H1 (cell line): ENCODE results near the gene ARGLU1. TPM values are rescaled to one million over a fixed set of nuclear protein-coding genes. Genes with fewer than 3 reads are reported as not detected.

Source experiments
- CTCF ChIA-PET: fragments of 300-600 bp; sonication (Branson Sonifier 250); formaldehyde crosslinking; loops from one replicate; lab custom pipeline; 2021; ENCODE audit not compliant: partially characterized antibody; lab: Charles Lee
- POLR2A ChIA-PET: fragments of 300-600 bp; sonication (Branson Sonifier 250); formaldehyde crosslinking; loops from one replicate; lab custom pipeline; 2021; ENCODE audit warnings: inconsistent platforms; ENCODE audit not compliant: partially characterized antibody; lab: Charles Lee
- DNase-seq, 2 experiments: peaks; one replicate each; pipeline versions ENCODE4 v3.0.0 to v3.0.0-alpha.2; 2010 to 2022; ENCODE audit warnings: low spot score in 2 of 2, low read depth in 1 of 2, mixed read lengths in 1 of 2
- FAIRE-seq: peaks from 2 replicates; lab custom pipeline; 2011; peaks lifted over from hg19 to GRCh38; lab: Jason Lieb, UNC
- H2AFZ ChIP-seq: 2 replicates; pipeline ENCODE4 v1.8.1; 2012; ENCODE audit warnings: low read length, inconsistent platforms
- H2AK5ac ChIP-seq: 2 replicates; pipeline ENCODE4 v1.6.1; 2013; ENCODE audit warnings: low read depth, low read length
- H2BK120ac ChIP-seq: replicated peaks from 2 replicates; pipeline ENCODE3; 2013; ENCODE audit warnings: low read depth, low read length, inconsistent platforms
- H2BK12ac ChIP-seq: 2 replicates; pipeline ENCODE4 v1.6.1; 2013; ENCODE audit warnings: low read depth, low read length
- H2BK15ac ChIP-seq: 2 replicates; pipeline ENCODE4 v1.6.1; 2013; ENCODE audit warnings: low read length
- H2BK20ac ChIP-seq: 2 replicates; pipeline ENCODE4 v1.6.1; 2013; ENCODE audit warnings: low read length
- H2BK5ac ChIP-seq: 2 replicates; pipeline ENCODE4 v1.6.1; 2013; ENCODE audit warnings: low read depth, low read length
- H3K14ac ChIP-seq: 2 replicates; pipeline ENCODE4 v1.6.1; 2013; ENCODE audit warnings: inconsistent platforms; ENCODE audit not compliant: insufficient read length
- H3K18ac ChIP-seq: 2 replicates; pipeline ENCODE4 v1.6.1; 2013; ENCODE audit warnings: low read length; ENCODE audit errors: extremely low read depth
- H3K23ac ChIP-seq: 2 replicates; pipeline ENCODE4 v1.6.1; 2013; ENCODE audit warnings: inconsistent platforms; ENCODE audit not compliant: insufficient read length
- H3K23me2 ChIP-seq: 2 replicates; pipeline ENCODE4 v1.6.1; 2013; ENCODE audit warnings: low read depth, low read length
- H3K27ac ChIP-seq: 2 replicates; pipeline ENCODE4 v1.6.1; 2011; ENCODE audit warnings: low read depth, low read length, inconsistent platforms
- H3K27me3 ChIP-seq, 4 experiments: replicated peaks in 1 of 4; 1 replicate in 1 of 4; 2 replicates in 3 of 4; pipeline versions ENCODE4 v1.6.1 to v1.8.1; 2011 to 2013; ENCODE audit warnings: low read length in 3 of 4, mild to moderate bottlenecking in 3 of 4, inconsistent platforms in 2 of 4, mixed read lengths in 2 of 4, moderate library complexity in 1 of 4; ENCODE audit not compliant: control insufficient read depth in 3 of 4, insufficient read depth in 3 of 4; ENCODE audit errors: extremely low read depth in 1 of 4
- H3K36me3 ChIP-seq, 4 experiments: 2 replicates each; pipeline versions ENCODE4 v1.6.1 to v1.8.1; 2011 to 2013; ENCODE audit warnings: mild to moderate bottlenecking in 4 of 4, low read length in 3 of 4, moderate library complexity in 2 of 4, control low read depth in 1 of 4, inconsistent platforms in 1 of 4; ENCODE audit not compliant: insufficient read depth in 4 of 4, control insufficient read depth in 2 of 4
- H3K4ac ChIP-seq: replicated peaks from 2 replicates; pipeline ENCODE3; 2013; ENCODE audit warnings: low read length, low read depth, mixed read lengths, inconsistent platforms; ENCODE audit not compliant: insufficient read length
- H3K4me1 ChIP-seq, 4 experiments: replicated peaks in 1 of 4; 1 replicate in 1 of 4; 2 replicates in 3 of 4; pipeline versions ENCODE4 v1.6.1 to v1.8.1; 2011 to 2013; ENCODE audit warnings: low read length in 3 of 4, inconsistent platforms in 2 of 4, mixed read lengths in 1 of 4; ENCODE audit not compliant: insufficient read depth in 4 of 4, control insufficient read depth in 3 of 4
- H3K4me2 ChIP-seq, 2 experiments: 2 replicates each; pipeline versions ENCODE4 v1.6.1 to v1.8.1; 2011 to 2013; ENCODE audit warnings: low read depth in 2 of 2, low read length in 2 of 2, control low read depth in 1 of 2, inconsistent platforms in 1 of 2, mild to moderate bottlenecking in 1 of 2; ENCODE audit not compliant: insufficient read depth in 1 of 2
- H3K4me3 ChIP-seq, 4 experiments: fragments of 200-600, 300-600 bp in 1 of 4; sonication (generic), shearing (Covaris generic), sonication (Bioruptor Twin) in 1 of 4; 2 replicates each; pipeline versions ENCODE4 v1.5.1 to v1.8.1; 2011 to 2016; ENCODE audit warnings: low read length in 4 of 4, low read depth in 3 of 4, control low read depth in 2 of 4, inconsistent platforms in 2 of 4, mild to moderate bottlenecking in 2 of 4, mixed read lengths in 1 of 4, moderate library complexity in 1 of 4; ENCODE audit not compliant: insufficient read depth in 2 of 4; ENCODE audit errors: extremely low read depth in 1 of 4
- H3K56ac ChIP-seq: replicated peaks from 2 replicates; pipeline ENCODE3; 2013; ENCODE audit warnings: low read depth, mild to moderate bottlenecking, mixed read lengths, low read length, inconsistent platforms; ENCODE audit not compliant: insufficient read length
- H3K79me1 ChIP-seq: 2 replicates; pipeline ENCODE4 v1.6.1; 2013; ENCODE audit warnings: low read depth, low read length, control low read depth
- H3K79me2 ChIP-seq, 2 experiments: 2 replicates each; pipeline versions ENCODE4 v1.6.1 to v1.8.1; 2012 to 2013; ENCODE audit warnings: low read length in 2 of 2, mild to moderate bottlenecking in 2 of 2, inconsistent platforms in 1 of 2; ENCODE audit not compliant: insufficient read depth in 2 of 2, control insufficient read depth in 1 of 2
- H3K9ac ChIP-seq, 4 experiments: replicated peaks in 1 of 4; 1 replicate in 1 of 4; 2 replicates in 3 of 4; pipeline versions ENCODE4 v1.6.1 to v1.8.1; 2011 to 2013; ENCODE audit warnings: low read depth in 3 of 4, low read length in 3 of 4, control low read depth in 2 of 4, mild to moderate bottlenecking in 2 of 4, moderate library complexity in 2 of 4, inconsistent platforms in 1 of 4; ENCODE audit errors: extremely low read depth in 1 of 4
- H3K9me3 ChIP-seq, 2 experiments: 2 replicates each; pipeline versions ENCODE4 v1.6.1 to v1.8.1; 2012 to 2013; ENCODE audit warnings: mild to moderate bottlenecking in 2 of 2, moderate library complexity in 2 of 2, control low read depth in 1 of 2, inconsistent platforms in 1 of 2, low read depth in 1 of 2, low read length in 1 of 2, mixed read lengths in 1 of 2; ENCODE audit not compliant: insufficient read depth in 2 of 2
- H4K20me1 ChIP-seq, 2 experiments: replicated peaks in 1 of 2; 2 replicates each; pipeline versions ENCODE3 to v1.8.1; 2011 to 2013; ENCODE audit warnings: inconsistent platforms in 2 of 2, low read length in 2 of 2, mild to moderate bottlenecking in 1 of 2; ENCODE audit not compliant: insufficient read depth in 2 of 2, control insufficient read depth in 1 of 2
- H4K5ac ChIP-seq: 2 replicates; pipeline ENCODE4 v1.6.1; 2013; ENCODE audit warnings: low read length, low read depth, mixed read lengths, inconsistent platforms; ENCODE audit not compliant: insufficient read length
- H4K8ac ChIP-seq: 2 replicates; pipeline ENCODE4 v1.8.0; 2013; ENCODE audit warnings: mild to moderate bottlenecking, moderate library complexity, low read length, inconsistent platforms; ENCODE audit not compliant: insufficient read depth; ENCODE audit errors: extremely low read depth
- H4K91ac ChIP-seq: replicated peaks from 2 replicates; pipeline ENCODE3; 2013; ENCODE audit warnings: low read length, mixed read lengths, inconsistent platforms; ENCODE audit not compliant: insufficient read length
- BCL11A ChIP-seq, 2 experiments: IDR thresholded peaks; one replicate each; pipeline ENCODE4 v1.6.1; 2011; ENCODE audit warnings: low read depth in 2 of 2, low read length in 2 of 2, mild to moderate bottlenecking in 2 of 2
- BRCA1 ChIP-seq: IDR thresholded peaks from 2 replicates; pipeline ENCODE4 v1.6.1; 2012; ENCODE audit warnings: low read depth, low read length, improper control_type of control experiment
- EZH2 ChIP-seq: fragments of 200-600 bp; sonication (generic); IDR thresholded peaks from 2 replicates; pipeline ENCODE4 v1.7.1; 2012; ENCODE audit warnings: low read depth, mild to moderate bottlenecking, moderate library complexity, low read length, inconsistent platforms; ENCODE audit not compliant: severe bottlenecking
- HDAC2 ChIP-seq, 2 experiments: fragments of 300-600 bp in 1 of 2; sonication (generic) in 1 of 2; IDR thresholded peaks; 2 replicates each; pipeline ENCODE4 v1.6.1; 2011 to 2012; ENCODE audit warnings: low read depth in 2 of 2, low read length in 2 of 2, mild to moderate bottlenecking in 2 of 2, moderate library complexity in 2 of 2, borderline replicate concordance in 1 of 2, inconsistent platforms in 1 of 2
- KDM1A ChIP-seq: fragments of 200-600, 300-600 bp; sonication (generic); IDR thresholded peaks from 2 replicates; pipeline ENCODE4 v1.7.1; 2016; ENCODE audit warnings: mild to moderate bottlenecking, low read length, borderline replicate concordance
- KDM5A ChIP-seq: fragments of 200-600 bp; IDR thresholded peaks from 2 replicates; pipeline ENCODE4 v1.7.1; 2012; ENCODE audit warnings: mild to moderate bottlenecking, low read length, inconsistent platforms, mixed read lengths
- NRF1 ChIP-seq: IDR thresholded peaks from 2 replicates; pipeline ENCODE4 v1.6.1; 2011; ENCODE audit warnings: mild to moderate bottlenecking, low read depth, low read length, improper control_type of control experiment
- RXRA ChIP-seq: IDR thresholded peaks from 2 replicates; pipeline ENCODE4 v1.6.1; 2011; ENCODE audit warnings: low read depth, mild to moderate bottlenecking, low read length, moderate library complexity; ENCODE audit not compliant: insufficient read depth
- SP2 ChIP-seq: IDR thresholded peaks from 2 replicates; pipeline ENCODE4 v1.6.1; 2012; ENCODE audit warnings: mild to moderate bottlenecking, low read length, inconsistent platforms
- TAF7 ChIP-seq: optimal IDR thresholded peaks from 2 replicates; pipeline ENCODE3; 2011; ENCODE audit warnings: low read depth, mild to moderate bottlenecking, inconsistent platforms, low read length, moderate library complexity, borderline replicate concordance
- YY1 ChIP-seq: IDR thresholded peaks from 2 replicates; pipeline ENCODE4 v1.6.1; 2011; ENCODE audit warnings: low read depth, mild to moderate bottlenecking, low read length
- WGBS, 2 experiments: shearing (Covaris generic) in 1 of 2; methylation state at CpG; one replicate each; pipeline versions ENCODE4 v1.1.6 to v1.1.7; 2013 to 2015; ENCODE audit warnings: low lambda C conversion rate in 2 of 2, mixed read lengths in 2 of 2, inconsistent platforms in 1 of 2, low coverage in 1 of 2, missing lambda C conversion rate in 1 of 2; ENCODE audit not compliant: insufficient replicate concordance in 2 of 2, insufficient coverage in 1 of 2, insufficient read length in 1 of 2; ENCODE audit errors: extremely low coverage in 1 of 2, missing lambda C conversion rate in 1 of 2; 5-methylcytosine and 5-hydroxymethylcytosine counted together
- polyA plus RNA-seq, 7 experiments: library from polyadenylated mRNA; depleted of rRNA in 3 of 7; stranded (reverse) in 5 of 7; unstranded in 2 of 7; fragments of >200 nt in 5 of 7; fragments of 200-250 nt in 2 of 7; gene quantifications; 1 replicate in 5 of 7; 2 replicates in 1 of 7; 4 replicates in 1 of 7; pipeline versions ENCODE4 v1.2.1 to v1.2.3, GENCODE V29; 2011 to 2013; ENCODE audit warnings: missing spikeins in 2 of 7, mixed read lengths in 2 of 7
- total RNA-seq: library from RNA; stranded (reverse); fragmentation: NEBNext Ultra II Directional; extraction: Animal tissue kit (Norgen Biotek cat#: 25700); gene quantifications from 2 replicates; pipeline ENCODE4 v1.2.1, GENCODE V29; 2021
- TF ChIP-seq, protein P1 (sequence below): IDR thresholded peaks from 2 replicates; pipeline ENCODE4 v1.6.1; 2011; ENCODE audit warnings: low read length, improper control_type of control experiment

ARGLU1 gene
- total and polyA plus RNA-seq, 2 of the 8 experiments (the other 6 are each of a cell fraction or from before 2014, with no cell fraction given): 47.8 to 84.9 TPM

- peaks cover 5 to 7% of the 10 kb centered on the region in 2 experiments for H4K20me1 ChIP-seq
- H3K27ac ChIP-seq: no peak overlapping the region
- H2BK5ac ChIP-seq: no peak overlapping the region
- no peak for DNase-seq
- 82% methylated on average over 4 of the region's 4 CpGs; no CpG with 5 or more reads in 1 of the 2 experiments for WGBS, 2 experiments
- no peak overlapping the region for H3K14ac ChIP-seq
- H3K4me2 ChIP-seq: no peak overlapping the region
- no peak overlapping the region for H2AK5ac ChIP-seq
- H3K4ac ChIP-seq: no peak overlapping the region
- H3K4me3 ChIP-seq: no peak overlapping the region
- FAIRE-seq: no peak
- H3K18ac ChIP-seq: no peak overlapping the region
- no peak overlapping the region for H3K9ac ChIP-seq
- H4K8ac ChIP-seq: no peak overlapping the region
- H4K5ac ChIP-seq: no peak overlapping the region
- no peak overlapping the region for H2AFZ ChIP-seq
- peaks cover 0 to 5% (median 2%) of the 10 kb centered on the region in 4 experiments; a peak in 2 of 7 replicates for H3K4me1 ChIP-seq
- no peaks in the 10 kb centered on the region for H3K9me3 ChIP-seq
- H2BK20ac ChIP-seq: no peak overlapping the region
- no peaks in the 10 kb centered on the region for H3K27me3 ChIP-seq
- H2BK120ac ChIP-seq: no peak overlapping the region
- no peak overlapping the region for H4K91ac ChIP-seq
- CTCF ChIA-PET: interaction anchor here (0.7 to 1.5 kb wide), 3 partner anchors 80 to 585 kb away, joined by 3 read pairs; no protein-coding TSS in a partner anchor
- peaks cover 6 to 39% (median 15%) of the 10 kb centered on the region in 4 experiments; a peak in 6 of 8 replicates for H3K36me3 ChIP-seq
- no peaks in the 10 kb centered on the region for H3K79me1 ChIP-seq
- POLR2A ChIA-PET: no interaction called here
- H2BK15ac ChIP-seq: no peak overlapping the region
- no peak overlapping the region for H2BK12ac ChIP-seq
- no peak overlapping the region for H3K56ac ChIP-seq
- H3K79me2 ChIP-seq: peaks cover 0 to 16% of the 10 kb centered on the region in 2 experiments; a peak in 2 of 4 replicates
- H3K23me2 ChIP-seq: peaks cover 7% of the 10 kb centered on the region; the same call in 1 of the 2 replicates
- H3K23ac ChIP-seq: no peak overlapping the region
- TF ChIP-seq TAF7 (no peak), EZH2 (no peak), HDAC2 (IDR thresholded peaks at IDR 0.05; ENCODE audit: borderline replicate concordance in 1 of 2, low read depth in 2 of 2, low read length in 2 of 2) (no peak), RXRA (no peak), NRF1 (no peak), KDM1A (no peak), YY1 (no peak), BCL11A (IDR thresholded peaks at IDR 0.05; ENCODE audit: low read depth in 2 of 2, low read length in 2 of 2) (no peak), KDM5A (no peak), SP2 (no peak), BRCA1 (no peak)
- TF ChIP-seq, protein P1, sequence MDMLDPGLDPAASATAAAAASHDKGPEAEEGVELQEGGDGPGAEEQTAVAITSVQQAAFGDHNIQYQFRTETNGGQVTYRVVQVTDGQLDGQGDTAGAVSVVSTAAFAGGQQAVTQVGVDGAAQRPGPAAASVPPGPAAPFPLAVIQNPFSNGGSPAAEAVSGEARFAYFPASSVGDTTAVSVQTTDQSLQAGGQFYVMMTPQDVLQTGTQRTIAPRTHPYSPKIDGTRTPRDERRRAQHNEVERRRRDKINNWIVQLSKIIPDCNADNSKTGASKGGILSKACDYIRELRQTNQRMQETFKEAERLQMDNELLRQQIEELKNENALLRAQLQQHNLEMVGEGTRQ: no peak
Measured at GRCh38 chr13:106540613-106541012, 27.3 kb downstream of the ARGLU1 start.
